ENCODE measurements around the gene ZMYND15. TPM values are rescaled to one million over a fixed set of nuclear protein-coding genes. Genes with fewer than 3 reads are reported as not detected.

The ZMYND15 gene
- total and polyA plus RNA-seq, 2 experiments from 2014 or later, result 0.32 to 1.4 TPM

- Histone ChIP-seq H3K4me2 (no peak overlapping the region), H2AFZ (peak overlapping the region; percentile 33), H3K27ac (ENCODE audit: low read depth) (no peak overlapping the region), H3K9me2 (ENCODE audit: insufficient read depth) (no peaks in the 10 kb centered on the region), H3F3A (replicated peaks; ENCODE audit: low read depth) (no peaks in the 10 kb centered on the region; the same call in 1 of the 2 replicates), H3K4me1 (ENCODE audit: insufficient read depth) (peaks cover 4% of the 10 kb centered on the region), H3K36me3 (ENCODE audit: insufficient read depth) (peaks cover 13% of the 10 kb centered on the region; the same call in 1 of the 2 replicates), H3K27me3 (ENCODE audit: insufficient read depth) (peaks cover 21% of the 10 kb centered on the region), H3K4me3 (no peak overlapping the region), H3K79me2 (replicated peaks; ENCODE audit: insufficient read depth) (peaks cover 16% of the 10 kb centered on the region), H4K20me1 (replicated peaks; ENCODE audit: insufficient read depth) (no peaks in the 10 kb centered on the region)
- Mint-ChIP-seq H3K4me3 (peak overlapping the region; percentile 98), H3K4me1 (peaks cover 3% of the 10 kb centered on the region), H3K36me3 (ENCODE audit: low read depth) (peaks cover 18% of the 10 kb centered on the region), H3K27me3 (ENCODE audit: insufficient read depth, low read depth, poor library complexity) (peaks cover 22% of the 10 kb centered on the region), H3K27ac (no peak overlapping the region), H3K9me3 (peaks cover 2% of the 10 kb centered on the region; the same call in 2 of the 3 replicates)
- TF ChIP-seq REST (IDR thresholded peaks at IDR 0.05; ENCODE audit: unreplicated experiment) (no peak), EZH2 (IDR thresholded peaks at IDR 0.05; ENCODE audit: low read depth, unreplicated experiment) (no peak), POLR2AphosphoS5 (IDR thresholded peaks at IDR 0.05; ENCODE audit: low read depth) (no peak)
- no peak for DNase-seq (ENCODE audit: low spot score)
- ATAC-seq, result no peak
Measured at GRCh38 chr17:4795168-4795567, 55.5 kb downstream of the ZMYND15 start.

Other genes starting within 250 kb of the ZMYND15 start
- 0.78 and 2.3 TPM in 2 replicates for gene SPNS2, start 241.0 kb upstream of the ZMYND15 start, total RNA-seq (2014; rRNA removed; shearing (Covaris generic))
- 1.4 and 1.7 TPM in 2 replicates for gene SPNS2, start 241.0 kb upstream of the ZMYND15 start, polyA plus RNA-seq (2016; fragmentation: Nextera tagmentation; extraction: Ambion mirVana)
- 169 and 213 TPM in 2 replicates for gene MYBBP1A, start 184.4 kb upstream of the ZMYND15 start, total RNA-seq (2014; rRNA removed; shearing (Covaris generic))
- 66.4 and 70.7 TPM in 2 replicates for gene MYBBP1A, start 184.4 kb upstream of the ZMYND15 start, polyA plus RNA-seq (2016; fragmentation: Nextera tagmentation; extraction: Ambion mirVana)
- gene GGT6, start 179.3 kb upstream of the ZMYND15 start, total RNA-seq (2014; rRNA removed; shearing (Covaris generic)), result 0.24 TPM in 1 of 2 replicates, not detected in the other
- gene GGT6, start 179.3 kb upstream of the ZMYND15 start, polyA plus RNA-seq (2016; fragmentation: Nextera tagmentation; extraction: Ambion mirVana), result 0.12 TPM in 1 of 2 replicates, not detected in the other
- 1.7 and 4.3 TPM in 2 replicates for gene SMTNL2, start 155.3 kb upstream of the ZMYND15 start, total RNA-seq (2014; rRNA removed; shearing (Covaris generic))
- gene SMTNL2, start 155.3 kb upstream of the ZMYND15 start, polyA plus RNA-seq (2016; fragmentation: Nextera tagmentation; extraction: Ambion mirVana), result 1.3 and 3.1 TPM in 2 replicates
- 1.1 and 1.4 TPM in 2 replicates for gene ALOX15, start 98.2 kb upstream of the ZMYND15 start, total RNA-seq (2014; rRNA removed; shearing (Covaris generic))
- gene ALOX15, start 98.2 kb upstream of the ZMYND15 start, polyA plus RNA-seq (2016; fragmentation: Nextera tagmentation; extraction: Ambion mirVana), result 0.28 and 1.2 TPM in 2 replicates
- gene PELP1, start 35.7 kb upstream of the ZMYND15 start, total RNA-seq (2014; rRNA removed; shearing (Covaris generic)), result 91.0 and 123 TPM in 2 replicates
- gene PELP1, start 35.7 kb upstream of the ZMYND15 start, polyA plus RNA-seq (2016; fragmentation: Nextera tagmentation; extraction: Ambion mirVana), result 39.4 and 41.1 TPM in 2 replicates
- 23.0 and 45.0 TPM in 2 replicates for gene ARRB2, start 29.2 kb upstream of the ZMYND15 start, total RNA-seq (2014; rRNA removed; shearing (Covaris generic))
- 37.3 and 39.5 TPM in 2 replicates for gene ARRB2, start 29.2 kb upstream of the ZMYND15 start, polyA plus RNA-seq (2016; fragmentation: Nextera tagmentation; extraction: Ambion mirVana)
- gene MED11, start 8.4 kb upstream of the ZMYND15 start, total RNA-seq (2014; rRNA removed; shearing (Covaris generic)), result 15.5 and 16.7 TPM in 2 replicates
- 32.8 and 33.3 TPM in 2 replicates for gene MED11, start 8.4 kb upstream of the ZMYND15 start, polyA plus RNA-seq (2016; fragmentation: Nextera tagmentation; extraction: Ambion mirVana)
- 4.1 and 6.8 TPM in 2 replicates for gene CXCL16, start 95 bp downstream of the ZMYND15 start, total RNA-seq (2014; rRNA removed; shearing (Covaris generic))
- 3.7 and 4.0 TPM in 2 replicates for gene CXCL16, start 95 bp downstream of the ZMYND15 start, polyA plus RNA-seq (2016; fragmentation: Nextera tagmentation; extraction: Ambion mirVana)
- not detected in 2 replicates for gene TM4SF5, start 32.1 kb downstream of the ZMYND15 start, total RNA-seq (2014; rRNA removed; shearing (Covaris generic))
- gene TM4SF5, start 32.1 kb downstream of the ZMYND15 start, polyA plus RNA-seq (2016; fragmentation: Nextera tagmentation; extraction: Ambion mirVana), result not detected in 2 replicates
- 0.38 TPM in 1 of 2 replicates, not detected in the other for gene VMO1, start 46.5 kb downstream of the ZMYND15 start, total RNA-seq (2014; rRNA removed; shearing (Covaris generic))
- gene VMO1, start 46.5 kb downstream of the ZMYND15 start, polyA plus RNA-seq (2016; fragmentation: Nextera tagmentation; extraction: Ambion mirVana), result 0.40 and 0.47 TPM in 2 replicates
- gene GLTPD2, start 49.1 kb downstream of the ZMYND15 start, total RNA-seq (2014; rRNA removed; shearing (Covaris generic)), result 1.3 TPM in 1 of 2 replicates, not detected in the other
- 0.33 and 0.47 TPM in 2 replicates for gene GLTPD2, start 49.1 kb downstream of the ZMYND15 start, polyA plus RNA-seq (2016; fragmentation: Nextera tagmentation; extraction: Ambion mirVana)
- gene PSMB6, start 56.3 kb downstream of the ZMYND15 start, total RNA-seq (2014; rRNA removed; shearing (Covaris generic)), result 266 and 302 TPM in 2 replicates
- gene PSMB6, start 56.3 kb downstream of the ZMYND15 start, polyA plus RNA-seq (2016; fragmentation: Nextera tagmentation; extraction: Ambion mirVana), result 465 and 502 TPM in 2 replicates
- 49.9 and 55.9 TPM in 2 replicates for gene PLD2, start 67.3 kb downstream of the ZMYND15 start, total RNA-seq (2014; rRNA removed; shearing (Covaris generic))
- 20.2 and 22.1 TPM in 2 replicates for gene PLD2, start 67.3 kb downstream of the ZMYND15 start, polyA plus RNA-seq (2016; fragmentation: Nextera tagmentation; extraction: Ambion mirVana)
- 42.1 and 54.9 TPM in 2 replicates for gene MINK1, start 93.5 kb downstream of the ZMYND15 start, total RNA-seq (2014; rRNA removed; shearing (Covaris generic))
- gene MINK1, start 93.5 kb downstream of the ZMYND15 start, polyA plus RNA-seq (2016; fragmentation: Nextera tagmentation; extraction: Ambion mirVana), result 17.3 and 19.4 TPM in 2 replicates
- gene C17orf107, start 159.7 kb downstream of the ZMYND15 start, total RNA-seq (2014; rRNA removed; shearing (Covaris generic)), result 3.6 and 5.9 TPM in 2 replicates
- gene C17orf107, start 159.7 kb downstream of the ZMYND15 start, polyA plus RNA-seq (2016; fragmentation: Nextera tagmentation; extraction: Ambion mirVana), result 0.78 and 1.9 TPM in 2 replicates
- 0.23 and 1.2 TPM in 2 replicates for gene CHRNE, start 163.3 kb downstream of the ZMYND15 start, total RNA-seq (2014; rRNA removed; shearing (Covaris generic))
- 0.24 and 0.50 TPM in 2 replicates for gene CHRNE, start 163.3 kb downstream of the ZMYND15 start, polyA plus RNA-seq (2016; fragmentation: Nextera tagmentation; extraction: Ambion mirVana)
- not detected in 2 replicates for gene GP1BA, start 192.4 kb downstream of the ZMYND15 start, total RNA-seq (2014; rRNA removed; shearing (Covaris generic))
- gene GP1BA, start 192.4 kb downstream of the ZMYND15 start, polyA plus RNA-seq (2016; fragmentation: Nextera tagmentation; extraction: Ambion mirVana), result 0.14 and 0.24 TPM in 2 replicates
- gene SLC25A11, start 200.2 kb downstream of the ZMYND15 start, total RNA-seq (2014; rRNA removed; shearing (Covaris generic)), result 70.4 and 73.6 TPM in 2 replicates
- gene SLC25A11, start 200.2 kb downstream of the ZMYND15 start, polyA plus RNA-seq (2016; fragmentation: Nextera tagmentation; extraction: Ambion mirVana), result 35.7 and 37.8 TPM in 2 replicates
- gene RNF167, start 200.4 kb downstream of the ZMYND15 start, total RNA-seq (2014; rRNA removed; shearing (Covaris generic)), result 84.4 and 87.0 TPM in 2 replicates
- 60.1 and 61.2 TPM in 2 replicates for gene RNF167, start 200.4 kb downstream of the ZMYND15 start, polyA plus RNA-seq (2016; fragmentation: Nextera tagmentation; extraction: Ambion mirVana)
- 1,702 and 2,002 TPM in 2 replicates for gene PFN1, start 208.7 kb downstream of the ZMYND15 start, total RNA-seq (2014; rRNA removed; shearing (Covaris generic))
- gene PFN1, start 208.7 kb downstream of the ZMYND15 start, polyA plus RNA-seq (2016; fragmentation: Nextera tagmentation; extraction: Ambion mirVana), result 3,646 and 3,709 TPM in 2 replicates
- gene ENO3, start 211.3 kb downstream of the ZMYND15 start, total RNA-seq (2014; rRNA removed; shearing (Covaris generic)), result 8.9 and 12.1 TPM in 2 replicates
- gene ENO3, start 211.3 kb downstream of the ZMYND15 start, polyA plus RNA-seq (2016; fragmentation: Nextera tagmentation; extraction: Ambion mirVana), result 19.6 and 25.5 TPM in 2 replicates
- 77.9 and 85.3 TPM in 2 replicates for gene SPAG7, start 228.0 kb downstream of the ZMYND15 start, total RNA-seq (2014; rRNA removed; shearing (Covaris generic))
- gene SPAG7, start 228.0 kb downstream of the ZMYND15 start, polyA plus RNA-seq (2016; fragmentation: Nextera tagmentation; extraction: Ambion mirVana), result 226 and 242 TPM in 2 replicates
- 3.3 and 4.4 TPM in 2 replicates for gene CAMTA2, start 247.8 kb downstream of the ZMYND15 start, total RNA-seq (2014; rRNA removed; shearing (Covaris generic))
- 8.7 and 10.1 TPM in 2 replicates for gene CAMTA2, start 247.8 kb downstream of the ZMYND15 start, polyA plus RNA-seq (2016; fragmentation: Nextera tagmentation; extraction: Ambion mirVana)

Measured in GM23338 (cell line).